ENCODE data around the gene DTX4. TPM values are rescaled to one million over a fixed set of nuclear protein-coding genes. Genes with fewer than 3 reads are reported as not detected.

DTX4 gene
- total RNA-seq, 1 experiment from 2014 or later: 4.9 TPM

DNA sequence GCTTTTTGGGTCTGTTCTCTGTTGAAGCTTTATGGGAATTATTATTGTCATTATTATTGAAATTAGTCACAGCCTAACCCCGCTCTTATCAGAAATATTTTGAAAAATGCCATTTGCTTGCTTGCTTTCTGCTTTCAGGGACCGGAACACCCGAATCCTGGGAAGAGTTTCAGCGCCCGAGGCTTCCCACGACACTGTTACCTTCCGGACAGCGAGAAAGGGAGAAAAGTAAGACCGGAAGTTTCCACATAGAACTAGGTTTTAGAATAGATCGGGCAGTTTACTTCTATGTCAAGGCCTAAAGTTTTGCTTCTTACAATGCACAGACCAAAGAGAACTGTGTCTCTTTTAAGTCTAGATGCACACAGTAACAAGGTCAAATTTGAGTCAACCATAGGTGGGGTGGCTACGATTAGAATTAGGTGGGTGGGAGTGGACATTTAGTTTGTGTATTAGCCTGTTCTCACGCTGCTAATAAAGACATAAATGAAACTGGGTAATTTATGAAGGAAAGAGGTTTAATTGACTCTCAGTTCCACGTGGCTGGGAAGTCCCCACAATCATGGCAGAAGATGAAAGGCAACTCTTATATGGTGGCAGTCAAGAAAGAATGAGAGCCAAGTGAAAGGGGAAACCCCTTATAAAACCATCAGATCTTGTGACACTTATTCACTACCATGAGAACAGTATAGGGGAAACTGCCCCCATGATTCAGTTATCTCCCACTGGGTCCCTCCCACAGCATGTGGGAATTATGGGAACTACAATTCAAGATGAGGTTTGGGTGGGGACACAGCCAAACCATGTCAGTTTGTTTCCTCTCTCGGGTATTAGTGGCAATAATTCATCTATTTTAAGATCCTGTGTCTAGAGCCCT, 27.9 kb downstream of the DTX4 start:
- DNase-seq (no peak), ATAC-seq (no peak)
- no TSS peak for BruUV-seq (replicated peaks)
- no peak overlapping the region for H2AFZ ChIP-seq (ENCODE audit: low read length)
- H3K27ac ChIP-seq (ENCODE audit: low read length): no peak overlapping the region
- no peaks in the 10 kb centered on the region for H3K27me3 ChIP-seq (ENCODE audit: low read length)
- no peak overlapping the region for H3K4me3 ChIP-seq (ENCODE audit: low read length)
- no peaks in the 10 kb centered on the region for H4K20me1 ChIP-seq (ENCODE audit: low read length)
- no peaks in the 10 kb centered on the region for H3K9me2 ChIP-seq (replicated peaks; ENCODE audit: low read length)
- ChIA-PET CTCF (no interaction called here), POLR2A (ENCODE audit: unreplicated experiment) (no interaction called here)
- TF ChIP-seq EZH2 (IDR thresholded peaks at IDR 0.05; ENCODE audit: low read length, unreplicated experiment) (no peak), EZH2phosphoT487 (IDR thresholded peaks at IDR 0.05; ENCODE audit: borderline replicate concordance, low read length) (no peak)
- TF ChIP-seq, protein P1, sequence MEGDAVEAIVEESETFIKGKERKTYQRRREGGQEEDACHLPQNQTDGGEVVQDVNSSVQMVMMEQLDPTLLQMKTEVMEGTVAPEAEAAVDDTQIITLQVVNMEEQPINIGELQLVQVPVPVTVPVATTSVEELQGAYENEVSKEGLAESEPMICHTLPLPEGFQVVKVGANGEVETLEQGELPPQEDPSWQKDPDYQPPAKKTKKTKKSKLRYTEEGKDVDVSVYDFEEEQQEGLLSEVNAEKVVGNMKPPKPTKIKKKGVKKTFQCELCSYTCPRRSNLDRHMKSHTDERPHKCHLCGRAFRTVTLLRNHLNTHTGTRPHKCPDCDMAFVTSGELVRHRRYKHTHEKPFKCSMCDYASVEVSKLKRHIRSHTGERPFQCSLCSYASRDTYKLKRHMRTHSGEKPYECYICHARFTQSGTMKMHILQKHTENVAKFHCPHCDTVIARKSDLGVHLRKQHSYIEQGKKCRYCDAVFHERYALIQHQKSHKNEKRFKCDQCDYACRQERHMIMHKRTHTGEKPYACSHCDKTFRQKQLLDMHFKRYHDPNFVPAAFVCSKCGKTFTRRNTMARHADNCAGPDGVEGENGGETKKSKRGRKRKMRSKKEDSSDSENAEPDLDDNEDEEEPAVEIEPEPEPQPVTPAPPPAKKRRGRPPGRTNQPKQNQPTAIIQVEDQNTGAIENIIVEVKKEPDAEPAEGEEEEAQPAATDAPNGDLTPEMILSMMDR (conservative IDR thresholded peaks at IDR 0.05; ENCODE audit: low read depth, low read length): no peak
- no peaks in the 10 kb centered on the region for H3K36me3 ChIP-seq (ENCODE audit: low read depth, low read length)
- H3K9me3 ChIP-seq (ENCODE audit: low read length): no peaks in the 10 kb centered on the region
- H3F3A ChIP-seq (ENCODE audit: low read length, unreplicated experiment): no peaks in the 10 kb centered on the region
- no peaks in the 10 kb centered on the region for H3K79me2 ChIP-seq (ENCODE audit: low read length)
- no peak overlapping the region for H3K4me2 ChIP-seq (ENCODE audit: low read length)
- 0 out of 2 replicates have a peak, but pooled peaks cover under 1% of the 10 kb centered on the region for H3K4me1 ChIP-seq (ENCODE audit: insufficient read depth, low read length)
- intact Hi-C loops (cut with micrococcal nuclease): no loop called here
- H3K9ac ChIP-seq (ENCODE audit: low read length): no peak overlapping the region

DNA sequence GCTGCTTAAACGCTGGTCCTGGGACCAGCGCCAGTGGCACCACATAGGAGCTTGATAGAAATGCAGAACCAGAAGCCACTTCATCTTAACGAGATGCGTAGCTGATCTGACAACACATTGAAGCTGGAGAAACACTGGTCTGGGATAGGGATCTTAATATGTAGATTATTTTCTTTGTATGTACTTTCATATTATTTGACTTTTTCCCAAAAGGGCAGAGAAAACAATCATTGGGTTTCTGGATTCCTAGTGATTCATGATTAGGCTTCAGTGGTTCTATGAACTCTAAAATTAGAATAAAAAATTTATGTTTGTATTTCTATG, 28.5 kb downstream of the DTX4 start:
- Histone ChIP-seq H3K27ac (ENCODE audit: low read length) (no peak overlapping the region), H3F3A (ENCODE audit: low read length, unreplicated experiment) (no peaks in the 10 kb centered on the region), H3K79me2 (ENCODE audit: low read length) (no peaks in the 10 kb centered on the region), H4K20me1 (ENCODE audit: low read length) (no peaks in the 10 kb centered on the region), H3K9me2 (replicated peaks; ENCODE audit: low read length) (no peaks in the 10 kb centered on the region), H3K36me3 (ENCODE audit: low read depth, low read length) (no peaks in the 10 kb centered on the region), H3K4me1 (ENCODE audit: insufficient read depth, low read length) (0 out of 2 replicates have a peak, but pooled peaks cover 4% of the 10 kb centered on the region), H3K4me2 (ENCODE audit: low read length) (no peak overlapping the region), H3K9me3 (ENCODE audit: low read length) (no peaks in the 10 kb centered on the region), H3K9ac (ENCODE audit: low read length) (no peak overlapping the region), H2AFZ (ENCODE audit: low read length) (no peak overlapping the region), H3K27me3 (ENCODE audit: low read length) (no peaks in the 10 kb centered on the region), H3K4me3 (ENCODE audit: low read length) (no peak overlapping the region)
- DNase-seq (no peak), ATAC-seq (no peak)
- POLR2A ChIA-PET (ENCODE audit: unreplicated experiment): no interaction called here
- intact Hi-C loops (cut with micrococcal nuclease): no loop called here
- no TSS peak for BruUV-seq (replicated peaks)
- CTCF ChIA-PET: no interaction called here
- TF ChIP-seq, protein P1 (conservative IDR thresholded peaks at IDR 0.05; ENCODE audit: low read depth, low read length): no peak
- TF ChIP-seq EZH2 (IDR thresholded peaks at IDR 0.05; ENCODE audit: low read length, unreplicated experiment) (no peak), EZH2phosphoT487 (IDR thresholded peaks at IDR 0.05; ENCODE audit: borderline replicate concordance, low read length) (no peak)

DNA sequence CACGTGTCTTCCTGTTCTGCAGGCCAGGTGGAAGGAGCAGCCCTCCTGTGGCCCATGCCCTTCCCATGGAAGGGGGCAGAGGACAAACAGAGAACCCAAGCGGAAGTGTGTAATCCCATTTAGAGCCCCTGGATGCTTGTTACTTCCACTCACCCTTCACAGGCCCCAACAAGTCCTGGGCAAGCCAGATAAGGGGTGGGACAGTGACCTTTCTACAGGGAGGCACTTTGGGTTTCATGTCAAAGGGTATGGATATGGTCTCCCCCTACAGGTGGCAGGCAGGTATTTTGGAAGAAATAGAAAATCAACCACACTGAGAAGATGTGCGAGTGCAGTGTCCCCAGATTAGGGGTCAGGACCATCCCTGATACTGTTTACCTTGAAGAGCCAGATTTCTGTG, 29.4 kb downstream of the DTX4 start:
- CTCF ChIA-PET: no interaction called here

More for the DNA sequence above, 29.4 kb downstream of the DTX4 start:
- Histone ChIP-seq H3K9me2 (replicated peaks; ENCODE audit: low read length) (no peaks in the 10 kb centered on the region), H3K79me2 (ENCODE audit: low read length) (no peaks in the 10 kb centered on the region), H3F3A (ENCODE audit: low read length, unreplicated experiment) (no peaks in the 10 kb centered on the region), H3K9ac (ENCODE audit: low read length) (no peak overlapping the region), H3K27ac (ENCODE audit: low read length) (no peak overlapping the region), H3K36me3 (ENCODE audit: low read depth, low read length) (no peaks in the 10 kb centered on the region), H3K4me1 (ENCODE audit: insufficient read depth, low read length) (0 out of 2 replicates have a peak, but pooled peaks cover 4% of the 10 kb centered on the region), H2AFZ (ENCODE audit: low read length) (no peak overlapping the region), H3K4me3 (ENCODE audit: low read length) (no peak overlapping the region), H4K20me1 (ENCODE audit: low read length) (no peaks in the 10 kb centered on the region), H3K27me3 (ENCODE audit: low read length) (no peaks in the 10 kb centered on the region), H3K4me2 (ENCODE audit: low read length) (no peak overlapping the region), H3K9me3 (ENCODE audit: low read length) (no peaks in the 10 kb centered on the region)
- TF ChIP-seq EZH2 (IDR thresholded peaks at IDR 0.05; ENCODE audit: low read length, unreplicated experiment) (no peak), EZH2phosphoT487 (IDR thresholded peaks at IDR 0.05; ENCODE audit: borderline replicate concordance, low read length) (no peak)
- TF ChIP-seq, protein P1 (conservative IDR thresholded peaks at IDR 0.05; ENCODE audit: low read depth, low read length): peak; percentile 71
- ATAC-seq (no peak), DNase-seq (peak; percentile 11)
- no TSS peak for BruUV-seq (replicated peaks)
- POLR2A ChIA-PET (ENCODE audit: unreplicated experiment): no interaction called here
- intact Hi-C loops (cut with micrococcal nuclease): no loop called here
